Inflammatory macrophage treated with lipopolysaccharide for 1 hour (primary cell): ENCODE measurements around the gene CCL22.
A peak's percentile ranks its signal among the peaks of the same experiment; 100 is the strongest.

Experiments used
- DNase-seq, 2 donors: peaks; one replicate each; pipeline ENCODE4 v3.0.0-alpha.2; 2020 to 2022

Gene CCL22

GRCh38 chr16:57377080-57377841, 18.7 kb downstream of the CCL22 start:
- peak; percentile 45 to 59 for DNase-seq

DNA sequence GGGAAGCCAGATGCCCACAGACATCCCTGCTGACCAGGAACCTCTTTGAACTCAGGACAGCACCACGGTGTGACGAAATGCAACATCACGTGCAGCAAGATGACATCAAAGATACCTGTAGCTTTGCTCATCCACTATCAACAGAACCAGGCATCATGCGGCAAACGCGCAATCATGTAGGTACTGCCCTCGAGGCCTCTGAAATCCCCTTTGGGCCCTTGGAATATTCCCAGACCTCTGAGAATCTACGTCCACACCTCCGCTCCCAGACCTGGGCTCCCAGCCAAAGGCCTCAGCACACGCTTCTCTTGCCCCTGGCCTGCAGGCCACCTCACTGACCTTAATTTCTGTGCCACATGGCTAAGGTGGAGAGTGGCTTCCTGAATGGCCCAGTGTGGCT, 21.0 kb downstream of the CCL22 start:
- DNase-seq, result no peak

DNA sequence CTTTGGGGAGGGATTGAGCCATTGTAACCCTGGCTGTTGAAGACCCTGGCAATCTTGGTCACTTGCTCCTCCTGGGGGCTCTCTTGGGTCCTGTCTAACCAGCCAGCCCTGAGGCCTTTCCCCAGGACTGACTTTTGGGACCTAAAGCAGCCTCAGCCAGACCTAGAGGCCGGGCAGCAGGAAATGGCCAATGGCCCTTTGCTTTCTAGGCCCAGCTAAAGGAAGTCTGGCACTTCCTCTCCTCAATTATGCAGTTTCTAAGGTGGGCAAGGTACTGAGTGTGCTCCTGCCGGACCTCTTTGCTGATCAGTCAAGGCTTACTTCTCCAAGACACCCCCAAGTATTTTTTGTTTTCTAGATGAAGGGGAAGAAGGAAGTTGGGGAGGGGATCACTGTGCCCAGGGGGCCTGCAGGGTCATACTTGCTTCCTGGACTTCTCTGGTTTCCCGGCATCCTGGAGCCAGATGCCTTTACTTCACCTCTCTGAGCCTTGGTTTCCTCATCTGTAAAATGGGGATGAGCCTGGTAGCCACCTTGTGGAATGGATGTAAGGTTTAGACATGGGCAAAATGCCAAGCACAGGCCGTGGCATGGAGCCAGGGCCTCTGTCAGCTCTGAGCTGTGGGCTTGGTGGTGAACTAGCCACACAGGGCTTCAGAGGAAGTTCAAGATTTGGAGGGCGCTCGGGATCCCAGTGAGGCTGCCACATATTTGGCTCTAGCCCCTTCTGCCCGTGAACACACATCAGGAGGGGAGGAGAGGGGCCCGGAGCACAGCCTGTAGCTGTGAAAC, 22.3 kb downstream of the CCL22 start:
- DNase-seq, result no peak

GRCh38 chr16:57381791-57382534, 23.4 kb downstream of the CCL22 start:
- DNase-seq, result no peak

DNA sequence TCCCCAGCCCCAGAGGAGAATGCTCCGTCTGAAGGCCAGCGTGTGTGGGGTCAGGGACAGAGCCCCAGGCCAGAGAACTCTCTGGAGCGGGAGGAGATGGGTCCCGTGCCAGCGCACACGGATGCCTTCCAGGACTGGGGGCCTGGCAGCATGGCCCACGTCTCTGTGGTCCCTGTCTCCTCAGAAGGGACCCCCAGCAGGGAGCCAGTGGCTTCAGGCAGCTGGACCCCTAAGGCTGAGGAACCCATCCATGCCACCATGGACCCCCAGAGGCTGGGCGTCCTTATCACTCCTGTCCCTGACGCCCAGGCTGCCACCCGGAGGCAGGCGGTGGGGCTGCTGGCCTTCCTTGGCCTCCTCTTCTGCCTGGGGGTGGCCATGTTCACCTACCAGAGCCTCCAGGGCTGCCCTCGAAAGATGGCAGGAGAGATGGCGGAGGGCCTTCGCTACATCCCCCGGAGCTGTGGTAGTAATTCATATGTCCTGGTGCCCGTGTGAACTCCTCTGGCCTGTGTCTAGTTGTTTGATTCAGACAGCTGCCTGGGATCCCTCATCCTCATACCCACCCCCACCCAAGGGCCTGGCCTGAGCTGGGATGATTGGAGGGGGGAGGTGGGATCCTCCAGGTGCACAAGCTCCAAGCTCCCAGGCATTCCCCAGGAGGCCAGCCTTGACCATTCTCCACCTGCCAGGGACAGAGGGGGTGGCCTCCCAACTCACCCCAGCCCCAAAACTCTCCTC, 24.1 kb downstream of the CCL22 start:
- no peak for DNase-seq

GRCh38 chr16:57383276-57384247, 25.0 kb downstream of the CCL22 start:
- DNase-seq, result no peak

- DNase-seq, result peak in 1 of 2 donors; percentile 59
Observed at GRCh38 chr16:57384248-57385070, 25.9 kb downstream of the CCL22 start.

GRCh38 chr16:57385083-57385482, 26.5 kb downstream of the CCL22 start:
- no peak for DNase-seq

DNA sequence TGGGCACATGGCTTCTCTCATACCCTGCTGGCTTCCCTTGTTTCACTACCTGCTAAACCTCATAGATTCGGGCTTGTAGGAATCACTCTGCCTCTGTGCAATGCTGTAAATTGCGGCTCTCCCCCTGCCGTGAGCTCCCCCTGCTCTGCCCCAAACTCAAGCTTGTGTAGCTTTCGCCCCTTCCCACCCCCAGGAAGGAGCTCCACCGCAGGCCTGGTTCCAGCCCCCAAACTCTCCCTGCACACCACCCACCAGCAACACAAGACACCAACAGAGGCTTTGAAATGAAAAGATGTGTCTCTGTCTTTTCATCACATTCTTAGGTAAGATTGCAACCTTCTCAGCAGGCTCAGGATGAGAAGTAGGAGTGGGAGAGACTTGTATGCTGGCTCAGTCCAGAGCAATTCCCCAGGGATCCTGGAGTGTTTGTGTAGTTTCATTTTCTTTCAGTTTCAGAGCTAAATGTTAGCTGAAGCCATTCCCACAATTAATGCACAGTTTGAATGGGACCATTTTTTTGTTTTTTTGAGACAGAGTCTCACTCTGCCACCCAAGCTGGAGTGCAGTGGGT, 27.9 kb downstream of the CCL22 start:
- no peak for DNase-seq

DNA sequence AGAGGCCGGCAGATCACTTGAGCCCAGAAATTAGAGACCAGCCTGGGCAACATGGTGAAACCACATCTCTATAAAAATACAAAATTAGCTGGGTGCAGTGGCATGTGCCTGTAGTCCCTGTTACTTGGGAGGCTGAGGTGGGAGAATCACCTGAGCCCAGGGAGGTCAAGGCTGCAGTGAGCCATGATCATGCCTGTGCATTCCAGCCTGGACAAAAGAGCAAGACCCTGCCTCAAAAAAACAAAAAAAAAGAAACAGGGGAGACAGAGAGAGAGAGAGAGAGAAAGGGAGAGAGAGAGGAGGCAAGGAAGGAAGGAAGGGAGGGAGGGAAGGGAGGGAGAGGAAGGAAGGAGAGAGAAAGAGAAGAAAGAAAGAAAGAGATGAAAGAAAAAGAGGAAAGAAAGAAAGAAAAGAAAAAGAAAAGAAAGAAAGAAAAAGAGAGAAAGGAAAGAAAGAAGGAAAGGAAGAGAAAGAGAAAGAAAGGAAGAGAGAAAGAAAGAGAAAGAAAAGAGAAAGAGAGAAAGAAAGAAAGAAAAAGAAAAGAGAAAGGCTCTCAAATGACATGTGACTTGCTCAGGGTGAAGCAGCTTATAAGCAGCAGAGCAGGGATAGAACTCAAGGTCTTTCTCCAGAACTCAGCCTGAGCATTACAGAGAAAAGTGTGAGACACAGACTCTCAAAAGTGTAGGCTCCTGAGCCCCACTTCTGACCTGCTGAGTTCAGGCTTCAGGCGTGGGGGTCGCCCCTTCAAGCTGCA, 29.2 kb downstream of the CCL22 start:
- DNase-seq, result no peak

GRCh38 chr16:57388359-57389086, 29.9 kb downstream of the CCL22 start:
- DNase-seq, result no peak

DNA sequence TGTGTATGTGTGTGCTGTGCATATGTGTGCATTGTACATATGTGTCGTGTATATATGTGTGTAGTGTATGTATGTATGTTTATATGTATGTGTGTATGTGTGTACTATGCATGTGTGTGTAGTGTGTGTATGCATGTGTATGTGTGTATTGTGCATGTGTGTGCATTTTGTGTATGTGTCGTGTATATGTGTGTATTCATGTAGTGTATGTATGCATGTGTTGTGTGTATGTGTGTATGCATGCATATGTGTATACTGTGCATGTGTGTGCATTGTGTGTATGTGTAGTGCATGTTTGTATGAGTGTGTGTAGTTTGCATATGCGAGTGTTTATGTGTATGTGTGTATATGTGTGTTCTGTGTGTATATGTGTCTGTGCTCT, 30.5 kb downstream of the CCL22 start:
- DNase-seq, result no peak

DNA sequence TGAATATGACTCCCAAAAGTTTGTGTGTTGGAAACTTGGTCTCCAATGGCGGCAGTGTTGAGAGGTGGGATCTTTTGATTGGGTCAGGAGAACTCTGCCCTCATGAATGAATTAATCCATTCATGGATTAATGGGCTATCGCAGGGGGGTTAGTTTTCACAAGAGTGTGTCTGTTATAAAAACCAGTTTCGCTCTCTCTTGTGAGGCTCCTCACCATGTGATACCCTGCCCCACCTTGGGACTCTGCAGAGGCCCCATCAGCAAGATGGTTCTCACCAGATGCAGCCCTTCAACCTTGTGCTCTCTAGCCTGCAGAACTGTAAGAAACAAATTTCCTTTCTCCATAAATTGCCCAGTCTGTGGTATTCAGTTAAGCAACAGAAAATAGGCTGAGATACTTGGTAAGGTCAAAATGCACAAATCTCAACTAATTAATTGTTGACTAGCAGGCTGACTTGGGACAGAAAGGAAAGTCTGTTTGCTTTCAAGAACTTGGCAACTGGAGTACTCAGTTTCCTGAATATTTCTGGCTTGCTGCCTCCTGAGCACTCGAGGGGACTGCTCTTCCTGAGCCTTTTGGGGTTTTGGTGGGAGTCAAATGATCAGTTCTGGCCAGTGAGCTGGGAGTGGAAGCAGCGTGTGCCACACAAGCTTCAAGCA, 32.2 kb downstream of the CCL22 start:
- DNase-seq, result no peak

GRCh38 chr16:57391300-57391699, 32.7 kb downstream of the CCL22 start:
- DNase-seq, result no peak

DNA sequence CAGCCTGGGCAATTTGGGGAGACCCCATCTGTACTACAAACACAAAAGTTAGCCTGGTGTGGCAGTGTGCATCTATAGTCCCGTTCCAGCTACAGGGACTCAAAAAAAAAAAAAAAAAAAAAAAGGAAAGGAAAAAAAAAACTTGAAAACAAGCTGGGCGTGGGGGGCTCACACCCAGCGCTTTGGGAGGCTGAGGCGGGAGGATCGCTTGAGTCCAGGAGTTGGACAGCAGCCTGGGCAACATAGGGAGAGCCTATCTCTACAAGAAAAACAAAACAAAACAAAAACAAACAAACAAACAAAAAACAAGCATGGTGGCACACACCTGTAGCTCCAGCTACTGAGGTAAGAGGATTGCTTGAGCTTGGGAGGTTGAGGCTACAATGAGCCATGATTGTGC, 33.1 kb downstream of the CCL22 start:
- DNase-seq, result no peak

DNA sequence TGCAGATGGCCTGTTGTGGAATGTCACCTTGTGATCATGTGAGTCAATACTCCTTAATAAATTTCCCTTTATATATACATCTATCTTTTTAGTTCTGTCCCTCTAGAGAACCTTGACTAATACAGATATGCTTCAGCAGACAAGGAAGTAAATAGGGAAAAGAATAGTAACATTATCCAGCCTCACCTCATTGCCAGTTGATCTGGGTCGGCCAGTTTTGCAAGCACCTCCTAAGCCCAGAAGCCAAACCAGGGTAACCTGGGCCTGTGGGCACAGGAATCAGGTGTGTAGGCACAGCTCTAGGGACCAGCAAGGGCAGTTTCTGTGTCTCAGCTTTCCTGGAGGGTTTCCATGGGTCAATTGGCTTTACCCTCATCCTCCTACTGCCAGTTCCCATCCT, 34.1 kb downstream of the CCL22 start:
- DNase-seq, result no peak

DNA sequence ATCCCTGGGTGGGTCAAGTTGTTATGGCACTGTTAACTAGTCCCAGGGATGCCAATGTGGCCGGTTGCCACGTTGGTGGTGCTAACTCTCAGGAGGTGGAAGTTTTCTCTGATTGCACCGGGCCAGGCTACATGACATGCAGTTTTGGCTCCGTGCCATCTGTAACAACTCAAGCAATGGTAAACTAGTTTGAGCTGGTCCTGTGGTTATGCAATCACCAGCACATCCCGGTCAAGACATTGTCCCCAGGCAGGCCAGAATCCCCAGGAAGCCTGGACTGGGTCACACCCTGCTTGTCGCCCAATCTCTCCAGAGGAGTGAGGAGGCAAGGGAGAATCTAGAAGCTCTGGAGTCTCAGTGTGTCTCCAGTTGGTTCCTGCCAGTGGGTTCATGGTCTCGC, 35.9 kb downstream of the CCL22 start:
- no peak for DNase-seq

DNA sequence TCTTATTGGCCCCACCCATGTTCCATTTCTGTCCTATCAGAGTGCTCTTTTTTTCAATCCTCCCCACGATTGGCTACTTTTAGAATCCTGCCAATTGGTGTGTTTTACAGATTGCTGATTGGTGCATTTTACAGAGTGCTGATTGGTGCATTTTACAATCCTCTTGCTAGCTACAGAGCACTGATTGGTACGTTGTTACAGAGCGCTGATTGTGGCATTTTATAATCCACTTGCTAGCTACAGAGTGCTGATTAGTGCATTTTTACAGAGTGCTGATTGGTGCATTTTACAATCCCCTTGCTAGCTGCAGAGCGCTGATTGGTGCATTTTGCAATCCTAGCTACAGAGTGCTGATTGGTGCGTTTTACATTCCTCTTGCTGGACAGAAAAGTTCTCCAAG, 36.4 kb downstream of the CCL22 start:
- no peak for DNase-seq
